HG02943 (cell line): Measurements from ENCODE around the gene MOV10L1.

Experiments
- ATAC-seq: cut with Tn5 transposase; IDR thresholded peaks from one replicate; pipeline ENCODE4 v1.9.1; 2021; ENCODE audit warnings: mild to moderate bottlenecking, low read depth, moderate library complexity; ENCODE audit not compliant: unreplicated experiment

The MOV10L1 gene

GRCh38 chr22:50058906-50059880 lies 30.6 kb upstream of the MOV10L1 start:
- ATAC-seq = no peak

GRCh38 chr22:50059881-50060262 lies 29.9 kb upstream of the MOV10L1 start:
- no peak for ATAC-seq

DNA sequence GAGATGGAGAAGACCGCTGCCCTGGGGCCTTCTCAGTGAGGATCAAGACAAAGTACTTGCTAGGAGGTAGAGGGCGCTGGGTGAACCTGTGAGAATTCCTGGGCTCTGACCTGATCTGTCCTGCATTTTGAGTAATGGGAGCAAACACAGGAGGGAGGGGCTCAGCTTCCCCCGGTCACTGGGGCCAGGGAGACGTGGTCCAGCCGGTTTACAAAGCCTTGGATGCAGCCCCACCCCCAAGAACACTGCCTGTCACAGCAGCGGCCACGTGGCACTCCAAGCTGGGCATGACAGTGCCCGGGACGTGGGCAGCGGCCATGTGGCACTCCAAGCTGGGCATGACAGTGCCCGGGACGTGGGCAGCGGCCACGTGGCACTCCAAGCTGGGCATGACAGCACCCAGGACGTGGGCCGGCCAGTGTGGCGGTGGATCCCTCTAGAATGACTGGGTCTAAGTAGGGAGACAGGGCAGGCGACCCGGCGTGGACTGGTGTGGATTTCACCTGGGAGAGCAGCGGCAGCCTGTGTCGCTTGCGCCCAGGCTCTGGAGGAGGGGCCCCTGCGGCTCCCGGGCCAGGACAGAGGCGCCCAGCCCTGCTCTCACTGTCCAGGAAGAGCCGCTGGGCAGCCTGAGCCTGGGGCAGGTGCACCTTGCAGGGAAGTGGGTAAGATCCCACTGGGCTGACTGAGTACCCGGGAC lies 29.2 kb upstream of the MOV10L1 start:
- no peak for ATAC-seq

DNA sequence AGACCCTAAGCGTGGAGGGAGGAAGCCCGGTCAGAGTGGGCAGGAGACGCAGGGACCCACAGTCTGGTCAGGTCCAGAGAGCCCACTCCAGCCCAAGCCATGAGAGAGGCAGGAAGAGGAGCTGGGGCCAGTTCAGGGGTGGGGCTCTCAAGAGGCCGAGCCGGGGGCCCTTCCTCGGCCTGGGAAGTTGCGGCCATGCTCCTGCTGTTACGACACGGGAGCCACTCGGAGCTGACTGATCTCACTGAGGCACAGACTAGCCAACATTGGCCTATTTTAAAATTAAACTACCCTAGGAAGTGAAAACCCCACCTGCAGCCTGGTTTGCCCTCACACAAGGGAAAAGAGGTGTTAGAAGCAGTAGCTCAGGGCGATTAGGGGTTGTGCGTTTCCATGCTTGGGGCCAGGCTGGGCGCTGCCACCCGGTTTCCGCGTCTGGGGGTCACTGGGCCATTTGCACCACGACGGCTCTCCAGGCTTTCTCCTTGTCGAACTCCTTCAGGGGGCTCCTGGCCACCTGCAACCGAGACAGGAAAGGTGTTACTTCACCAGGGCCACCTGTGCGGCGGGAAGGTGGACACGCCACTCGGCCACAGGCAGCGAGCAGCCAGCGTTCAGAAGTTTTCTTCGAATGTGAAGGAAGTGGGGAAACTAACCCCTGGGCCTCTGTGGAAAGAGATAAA lies 28.5 kb upstream of the MOV10L1 start:
- no peak for ATAC-seq

DNA sequence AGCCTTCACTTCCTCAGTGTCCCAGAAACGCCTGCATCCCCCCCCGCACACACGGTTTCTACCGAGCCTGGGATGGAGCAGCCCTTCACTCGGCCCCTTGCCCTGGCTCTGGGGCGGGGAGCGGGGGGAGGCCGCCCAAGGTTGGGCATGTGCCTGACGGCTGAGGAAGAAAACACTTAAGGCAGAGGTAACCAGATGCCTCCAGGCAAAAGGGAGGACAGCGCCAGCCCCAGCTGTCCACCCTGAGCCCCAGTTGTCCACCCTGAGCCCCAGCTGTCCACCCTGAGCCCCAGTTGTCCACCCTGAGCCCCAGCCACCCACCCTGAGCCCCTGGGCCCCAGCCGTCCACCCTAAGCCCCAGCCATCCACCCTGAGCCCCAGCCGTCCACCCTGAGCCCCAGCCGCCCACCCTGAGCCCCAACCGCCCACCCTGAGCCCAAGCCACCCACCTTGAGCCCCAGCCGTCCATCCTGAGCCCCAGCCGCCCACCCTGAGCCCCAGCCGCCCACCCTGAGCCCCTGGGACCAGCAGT lies 27.9 kb upstream of the MOV10L1 start:
- ATAC-seq = no peak

DNA sequence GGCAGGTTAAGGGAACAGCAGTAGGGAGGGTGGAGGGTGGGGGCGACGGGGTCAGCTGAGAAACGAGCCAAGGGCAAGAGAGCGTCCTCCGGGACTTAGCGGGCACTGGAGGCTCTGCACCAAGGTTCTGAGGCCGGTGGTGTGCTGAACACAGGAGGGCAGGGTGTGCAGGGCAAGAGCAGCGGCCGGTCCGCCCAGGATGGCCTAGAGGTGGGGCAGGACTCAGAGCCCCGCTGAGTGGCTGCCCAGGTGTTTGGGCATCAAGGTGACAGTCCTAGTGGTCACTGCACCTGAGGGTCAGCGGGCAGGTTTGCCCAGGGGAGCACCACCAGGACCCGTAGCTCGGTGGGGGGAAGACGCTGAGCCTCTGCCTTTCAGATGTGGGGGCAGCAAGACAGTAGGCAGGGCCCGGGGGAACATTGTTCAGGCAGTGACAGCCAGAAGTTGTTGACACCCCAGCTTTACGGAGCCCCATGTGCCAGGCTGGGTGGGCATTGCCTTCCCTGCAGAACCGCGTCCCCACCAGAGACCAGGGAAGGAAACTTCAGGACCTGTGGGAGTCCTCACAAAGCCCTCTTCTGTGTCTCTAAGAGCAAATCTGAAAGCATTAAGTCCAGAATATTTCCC lies 27.2 kb upstream of the MOV10L1 start:
- ATAC-seq = no peak

DNA sequence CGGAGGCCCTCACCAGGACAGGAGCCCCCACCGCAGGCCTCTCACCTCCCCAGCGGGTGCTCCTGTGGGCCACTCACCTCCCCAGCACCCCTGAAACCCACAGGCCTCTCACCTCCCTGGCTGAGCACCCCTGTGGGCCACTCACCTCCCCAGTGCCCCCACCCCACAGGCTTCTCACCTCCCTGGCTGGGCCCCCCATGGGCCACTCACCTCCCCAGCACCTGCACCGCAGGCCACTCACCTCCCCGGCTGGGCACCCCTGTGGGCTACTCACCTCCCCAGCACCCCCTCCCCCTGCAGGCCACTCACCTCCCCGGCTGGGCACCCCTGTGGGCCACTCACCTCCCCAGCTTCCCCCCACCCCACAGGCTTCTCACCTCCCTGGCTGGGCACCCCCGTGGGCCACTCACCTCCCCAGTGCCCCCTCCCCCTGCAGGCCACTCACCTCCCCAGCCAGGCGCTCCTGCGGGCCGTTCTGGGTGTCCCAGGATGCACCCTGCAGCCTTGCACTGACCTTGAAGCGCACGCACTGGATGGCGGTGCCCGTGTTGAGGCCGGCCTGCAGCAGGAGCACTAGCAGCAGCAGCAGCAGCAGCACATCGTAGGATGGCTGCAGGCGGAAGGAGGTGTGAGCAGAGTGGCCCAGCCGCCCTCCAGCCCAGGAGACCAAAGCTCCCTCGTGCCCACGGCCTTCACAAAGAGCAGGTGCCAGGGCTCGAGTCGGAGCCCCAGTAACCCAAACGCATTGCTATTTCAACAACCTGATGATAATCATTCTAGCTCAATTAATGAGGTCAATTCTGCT lies 26.0 kb upstream of the MOV10L1 start:
- ATAC-seq = no peak

- ATAC-seq = no peak
These were observed 25.4 kb upstream of the MOV10L1 start for GRCh38 chr22:50064453-50064852.

GRCh38 chr22:50067244-50067643 lies 22.6 kb upstream of the MOV10L1 start:
- no peak for ATAC-seq

GRCh38 chr22:50068096-50068495 lies 21.7 kb upstream of the MOV10L1 start:
- ATAC-seq = no peak

- ATAC-seq = no peak
These were observed 19.4 kb upstream of the MOV10L1 start for GRCh38 chr22:50070366-50070765.

DNA sequence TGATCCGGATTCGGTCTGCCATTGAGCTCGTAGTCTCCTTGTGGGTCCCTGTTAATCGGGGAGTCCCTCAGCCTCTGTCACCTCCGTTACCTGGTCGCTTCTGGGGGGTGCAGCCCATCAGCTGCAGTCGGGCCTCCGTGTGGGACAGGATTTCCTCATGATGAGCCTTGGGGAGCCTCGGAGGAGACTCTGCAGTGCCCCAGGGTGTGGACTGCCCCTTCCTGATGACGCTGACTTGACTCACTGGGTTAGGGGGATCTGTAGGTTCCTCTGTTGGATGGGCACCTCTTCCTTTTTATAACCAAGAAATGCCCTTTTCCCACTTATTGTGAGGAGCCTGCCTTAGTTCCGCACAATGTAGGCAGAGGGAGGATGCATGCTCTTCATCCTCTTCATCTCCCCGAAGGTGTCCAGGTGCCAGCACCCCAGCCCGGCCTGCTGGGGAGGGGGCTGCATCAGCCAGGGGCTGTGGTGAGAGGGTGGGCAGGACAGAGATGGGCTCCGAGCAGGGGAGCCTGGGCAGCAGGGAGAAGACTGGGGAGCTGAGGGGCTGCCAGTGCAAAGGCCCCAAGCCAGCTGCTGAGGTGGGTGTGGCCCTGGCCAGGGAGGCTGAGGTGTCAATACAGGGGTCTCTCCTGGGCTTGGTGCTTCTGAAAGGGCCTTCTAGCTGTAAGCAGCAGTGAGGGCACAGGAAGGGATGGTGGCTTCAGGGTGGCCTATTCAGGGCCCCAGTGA lies 18.2 kb upstream of the MOV10L1 start:
- ATAC-seq = no peak

GRCh38 chr22:50072167-50072555 lies 17.6 kb upstream of the MOV10L1 start:
- ATAC-seq = no peak

DNA sequence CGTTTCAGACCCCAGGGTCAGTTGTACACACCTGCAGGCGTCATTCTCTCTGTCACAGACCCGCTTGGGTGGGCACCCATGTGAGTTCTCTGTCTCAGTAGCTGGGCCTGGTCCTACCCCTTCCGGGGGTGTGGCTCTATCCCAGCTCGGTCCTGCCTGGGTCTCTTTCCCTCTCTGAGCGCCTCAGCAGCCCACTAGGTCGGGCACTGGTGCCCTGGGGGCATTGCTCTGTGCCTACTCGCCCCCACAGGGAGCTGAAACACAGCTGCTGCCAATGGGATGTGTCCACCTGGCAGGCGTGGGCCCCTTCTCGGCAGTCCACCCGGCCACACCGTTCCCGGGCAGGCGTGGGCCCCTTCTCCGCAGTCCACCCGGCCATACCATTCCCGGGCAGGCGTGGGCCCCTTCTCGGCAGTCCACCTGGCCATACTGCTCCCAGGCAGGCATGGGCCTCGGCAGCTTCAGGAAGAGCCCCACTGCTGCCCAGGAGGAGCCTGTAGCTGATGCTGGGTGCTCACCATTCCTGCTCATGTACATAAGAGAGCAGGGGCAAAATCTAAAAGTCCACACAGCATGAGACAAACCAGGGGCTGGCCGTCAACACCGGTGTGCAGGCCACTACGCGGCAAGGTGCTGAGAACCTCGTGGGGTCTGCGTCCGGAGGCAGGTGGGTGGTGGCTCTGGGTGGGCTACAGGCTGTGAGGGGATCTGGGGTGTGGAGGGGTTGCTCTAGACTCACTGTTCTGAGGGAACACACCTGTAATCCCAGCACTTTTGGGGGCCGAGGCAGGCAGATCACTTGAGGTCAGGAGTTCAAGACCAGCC lies 16.9 kb upstream of the MOV10L1 start:
- no peak for ATAC-seq

- ATAC-seq = no peak
These were observed 15.8 kb upstream of the MOV10L1 start for GRCh38 chr22:50074056-50074455.

GRCh38 chr22:50074551-50075530 lies 15.0 kb upstream of the MOV10L1 start:
- no peak for ATAC-seq
